ENCODE measurements around the gene KRT222. TPM values are rescaled to one million over a fixed set of nuclear protein-coding genes. Genes with fewer than 3 reads are reported as not detected.

The KRT222 gene
- total RNA-seq, 1 experiment from 2014 or later = not detected

- peaks cover 22% of the 10 kb centered on the region; the same call in 1 of the 2 replicates for H3K79me2 ChIP-seq (ENCODE audit: low read length)
- no peak overlapping the region for H3K4me2 ChIP-seq (ENCODE audit: low read length)
- no peaks in the 10 kb centered on the region for H3K9me2 ChIP-seq (replicated peaks; ENCODE audit: low read length)
- DNase-seq (no peak), ATAC-seq (no peak)
- no peaks in the 10 kb centered on the region for H3F3A ChIP-seq (ENCODE audit: low read length, unreplicated experiment)
- H3K9me3 ChIP-seq (ENCODE audit: low read length) = no peaks in the 10 kb centered on the region
- no peak overlapping the region for H3K27ac ChIP-seq (ENCODE audit: low read length)
- no peak overlapping the region for H3K4me3 ChIP-seq (ENCODE audit: low read length)
- POLR2A ChIA-PET (ENCODE audit: unreplicated experiment) = no interaction called here
- no peaks in the 10 kb centered on the region for H3K27me3 ChIP-seq (ENCODE audit: low read length)
- no TSS peak for BruUV-seq (replicated peaks)
- intact Hi-C loops (cut with micrococcal nuclease) = no loop called here
- CTCF ChIA-PET = no interaction called here
- peaks cover 65% of the 10 kb centered on the region for H3K36me3 ChIP-seq (ENCODE audit: low read depth, low read length)
- TF ChIP-seq EZH2 (IDR thresholded peaks at IDR 0.05; ENCODE audit: low read length, unreplicated experiment) = no peak
- no peak for TF ChIP-seq CTCF (conservative IDR thresholded peaks at IDR 0.05; ENCODE audit: low read depth, low read length)
- TF ChIP-seq EZH2phosphoT487 (IDR thresholded peaks at IDR 0.05; ENCODE audit: borderline replicate concordance, low read length) = no peak
- H3K9ac ChIP-seq (ENCODE audit: low read length) = no peak overlapping the region
- no peak overlapping the region for H2AFZ ChIP-seq (ENCODE audit: low read length)
- no peaks in the 10 kb centered on the region for H3K4me1 ChIP-seq (ENCODE audit: insufficient read depth, low read length)
- H4K20me1 ChIP-seq (ENCODE audit: low read length) = 0 out of 2 replicates have a peak, but pooled peaks cover 3% of the 10 kb centered on the region
Measured at GRCh38 chr17:40637931-40638330, 27.0 kb downstream of the KRT222 start.

- POLR2A ChIA-PET (ENCODE audit: unreplicated experiment) = no interaction called here
- intact Hi-C loops (cut with micrococcal nuclease) = no loop called here
- H3K79me2 ChIP-seq (ENCODE audit: low read length) = 0 out of 2 replicates have a peak, but pooled peaks cover 4% of the 10 kb centered on the region
- CTCF ChIA-PET = no interaction called here
- H3K9me3 ChIP-seq (ENCODE audit: low read length) = no peaks in the 10 kb centered on the region
- H3K4me3 ChIP-seq (ENCODE audit: low read length) = no peak overlapping the region
- no peak overlapping the region for H3K9ac ChIP-seq (ENCODE audit: low read length)
- H3K36me3 ChIP-seq (ENCODE audit: low read depth, low read length) = peaks cover 67% of the 10 kb centered on the region
- H3K27me3 ChIP-seq (ENCODE audit: low read length) = no peaks in the 10 kb centered on the region
- H3F3A ChIP-seq (ENCODE audit: low read length, unreplicated experiment) = no peaks in the 10 kb centered on the region
- H3K4me2 ChIP-seq (ENCODE audit: low read length) = no peak overlapping the region
- no peak overlapping the region for H2AFZ ChIP-seq (ENCODE audit: low read length)
- DNase-seq (no peak), ATAC-seq (no peak)
- BruUV-seq (replicated peaks) = no TSS peak
- no peaks in the 10 kb centered on the region for H3K9me2 ChIP-seq (replicated peaks; ENCODE audit: low read length)
- no peak for TF ChIP-seq EZH2 (IDR thresholded peaks at IDR 0.05; ENCODE audit: low read length, unreplicated experiment)
- no peak for TF ChIP-seq CTCF (conservative IDR thresholded peaks at IDR 0.05; ENCODE audit: low read depth, low read length)
- no peak for TF ChIP-seq EZH2phosphoT487 (IDR thresholded peaks at IDR 0.05; ENCODE audit: borderline replicate concordance, low read length)
- H4K20me1 ChIP-seq (ENCODE audit: low read length) = 0 out of 2 replicates have a peak, but pooled peaks cover under 1% of the 10 kb centered on the region
- H3K4me1 ChIP-seq (ENCODE audit: insufficient read depth, low read length) = no peaks in the 10 kb centered on the region
- no peak overlapping the region for H3K27ac ChIP-seq (ENCODE audit: low read length)
Measured at GRCh38 chr17:40633871-40634270, 31.1 kb downstream of the KRT222 start.

- CTCF ChIA-PET = no interaction called here
- no TSS peak for BruUV-seq (replicated peaks)
- no peaks in the 10 kb centered on the region for H3K4me1 ChIP-seq (ENCODE audit: insufficient read depth, low read length)
- H3K9me2 ChIP-seq (replicated peaks; ENCODE audit: low read length) = no peaks in the 10 kb centered on the region
- TF ChIP-seq EZH2phosphoT487 (IDR thresholded peaks at IDR 0.05; ENCODE audit: borderline replicate concordance, low read length) (no peak), CTCF (conservative IDR thresholded peaks at IDR 0.05; ENCODE audit: low read depth, low read length) (no peak), EZH2 (IDR thresholded peaks at IDR 0.05; ENCODE audit: low read length, unreplicated experiment) (no peak)
- no peak for DNase-seq
- ATAC-seq = no peak
- peaks cover 74% of the 10 kb centered on the region for H3K36me3 ChIP-seq (ENCODE audit: low read depth, low read length)
- POLR2A ChIA-PET (ENCODE audit: unreplicated experiment) = no interaction called here
- H3K9ac ChIP-seq (ENCODE audit: low read length) = no peak overlapping the region
- no peaks in the 10 kb centered on the region for H3F3A ChIP-seq (ENCODE audit: low read length, unreplicated experiment)
- H4K20me1 ChIP-seq (ENCODE audit: low read length) = no peaks in the 10 kb centered on the region
- H3K4me3 ChIP-seq (ENCODE audit: low read length) = no peak overlapping the region
- no peaks in the 10 kb centered on the region for H3K27me3 ChIP-seq (ENCODE audit: low read length)
- no peak overlapping the region for H2AFZ ChIP-seq (ENCODE audit: low read length)
- H3K27ac ChIP-seq (ENCODE audit: low read length) = no peak overlapping the region
- H3K79me2 ChIP-seq (ENCODE audit: low read length) = no peaks in the 10 kb centered on the region
- intact Hi-C loops (cut with micrococcal nuclease) = no loop called here
- no peak overlapping the region for H3K4me2 ChIP-seq (ENCODE audit: low read length)
- H3K9me3 ChIP-seq (ENCODE audit: low read length) = no peaks in the 10 kb centered on the region
Measured at GRCh38 chr17:40632216-40632615, 32.8 kb downstream of the KRT222 start.
